Measurements from ENCODE around the gene HID1.
"Not testable (repeated sequence)": the region's sequence is repeated elsewhere in the genome, so short reads cannot be mapped to it uniquely, and the experiment has no call there.

HID1 gene, protein sequence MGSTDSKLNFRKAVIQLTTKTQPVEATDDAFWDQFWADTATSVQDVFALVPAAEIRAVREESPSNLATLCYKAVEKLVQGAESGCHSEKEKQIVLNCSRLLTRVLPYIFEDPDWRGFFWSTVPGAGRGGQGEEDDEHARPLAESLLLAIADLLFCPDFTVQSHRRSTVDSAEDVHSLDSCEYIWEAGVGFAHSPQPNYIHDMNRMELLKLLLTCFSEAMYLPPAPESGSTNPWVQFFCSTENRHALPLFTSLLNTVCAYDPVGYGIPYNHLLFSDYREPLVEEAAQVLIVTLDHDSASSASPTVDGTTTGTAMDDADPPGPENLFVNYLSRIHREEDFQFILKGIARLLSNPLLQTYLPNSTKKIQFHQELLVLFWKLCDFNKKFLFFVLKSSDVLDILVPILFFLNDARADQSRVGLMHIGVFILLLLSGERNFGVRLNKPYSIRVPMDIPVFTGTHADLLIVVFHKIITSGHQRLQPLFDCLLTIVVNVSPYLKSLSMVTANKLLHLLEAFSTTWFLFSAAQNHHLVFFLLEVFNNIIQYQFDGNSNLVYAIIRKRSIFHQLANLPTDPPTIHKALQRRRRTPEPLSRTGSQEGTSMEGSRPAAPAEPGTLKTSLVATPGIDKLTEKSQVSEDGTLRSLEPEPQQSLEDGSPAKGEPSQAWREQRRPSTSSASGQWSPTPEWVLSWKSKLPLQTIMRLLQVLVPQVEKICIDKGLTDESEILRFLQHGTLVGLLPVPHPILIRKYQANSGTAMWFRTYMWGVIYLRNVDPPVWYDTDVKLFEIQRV

DNA sequence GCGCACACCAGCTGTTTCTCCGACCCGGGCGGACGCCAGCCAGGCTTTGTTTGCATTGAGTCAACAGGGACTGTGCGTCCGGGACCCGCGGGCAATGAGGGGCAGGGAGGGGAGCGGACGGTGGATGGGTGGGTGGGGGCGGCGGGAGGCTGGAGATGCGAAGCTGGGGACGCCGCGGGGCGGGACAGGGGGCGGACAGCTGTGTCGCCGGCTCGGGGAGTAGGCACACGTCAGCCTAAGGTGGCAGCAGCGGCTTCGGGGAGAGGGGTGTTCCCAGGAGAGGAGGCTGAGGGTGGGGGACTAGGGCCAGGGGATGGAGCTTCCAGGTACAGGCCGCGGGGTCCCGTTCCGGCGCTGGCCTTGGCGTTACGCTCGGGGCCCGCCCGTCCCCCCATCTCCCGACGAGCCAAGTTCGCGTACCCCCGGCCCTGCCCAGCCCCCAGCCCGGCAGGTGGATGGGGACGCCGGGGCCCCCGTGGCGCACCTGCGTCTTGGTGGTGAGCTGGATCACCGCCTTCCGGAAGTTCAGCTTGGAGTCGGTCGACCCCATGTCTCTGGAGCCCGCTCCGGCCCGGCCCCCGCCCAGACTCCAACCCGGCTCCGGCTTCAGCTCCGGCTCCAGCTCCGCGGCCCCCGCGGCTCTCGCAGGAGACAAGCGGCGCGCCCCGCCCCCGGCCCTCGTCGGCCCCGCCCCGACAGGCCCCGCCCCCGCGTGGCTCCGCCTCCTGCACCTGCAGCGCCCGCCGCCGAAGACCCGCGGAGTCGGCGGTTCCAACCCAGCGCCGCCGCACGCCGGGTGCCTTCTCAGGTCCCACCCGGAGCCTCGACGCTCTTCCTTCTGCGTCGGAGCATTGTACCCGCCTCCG lies at the start of gene HID1:
Gene HID1 (minus strand): TSS at position 653 of the 866 bp plus-strand sequence. CDS start 103 bp downstream, at position 550.
- peak; percentile 75 to 80 (median 76) for DNase-seq (ENCODE audit: low read depth in 3 of 3)

DNA sequence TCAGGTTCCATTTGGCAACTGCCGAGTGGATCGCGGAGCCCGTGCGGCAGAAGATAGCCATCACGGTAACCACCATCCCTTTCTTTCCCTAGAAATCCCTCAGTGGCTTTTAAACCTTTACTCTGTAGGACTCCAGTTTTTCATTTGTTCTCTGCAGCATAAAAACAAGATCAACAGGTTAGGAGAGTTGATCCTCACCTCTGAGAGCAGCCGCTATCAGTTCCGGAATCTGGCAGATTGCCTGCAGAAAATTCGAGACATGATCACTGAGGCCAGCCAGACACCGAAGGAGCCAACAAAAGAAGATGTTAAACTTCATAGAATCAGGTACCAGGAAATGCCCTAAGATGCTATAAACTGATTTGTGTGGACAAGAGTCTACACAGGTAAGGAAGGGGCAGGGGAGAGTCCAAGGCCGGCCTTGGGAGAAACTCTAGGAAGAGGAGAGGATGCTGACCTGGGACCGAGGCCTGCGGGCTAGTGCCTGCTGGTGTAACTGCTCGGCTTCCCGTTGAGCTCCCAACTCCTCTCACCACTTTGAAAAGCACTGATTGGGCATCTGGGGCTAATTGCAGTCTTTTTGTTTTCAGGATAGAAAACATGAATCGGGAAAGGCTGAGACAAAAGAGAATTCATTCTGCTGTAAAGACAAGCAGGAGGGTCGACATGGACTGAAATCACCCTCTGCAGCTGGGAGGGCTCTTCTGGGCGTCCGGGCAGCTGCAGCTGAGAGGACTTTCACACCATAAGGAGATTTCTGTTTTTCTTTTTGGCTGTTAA lies 48.0 kb upstream of the HID1 start:
- DNase-seq (ENCODE audit: low read depth in 3 of 3), result no peak

- DNase-seq (ENCODE audit: low read depth in 3 of 3), result no peak
These were observed 47.2 kb upstream of the HID1 start for GRCh38 chr17:75019710-75020109.

GRCh38 chr17:75019146-75019545 lies 46.6 kb upstream of the HID1 start:
- no peak for DNase-seq (ENCODE audit: low read depth in 3 of 3)

DNA sequence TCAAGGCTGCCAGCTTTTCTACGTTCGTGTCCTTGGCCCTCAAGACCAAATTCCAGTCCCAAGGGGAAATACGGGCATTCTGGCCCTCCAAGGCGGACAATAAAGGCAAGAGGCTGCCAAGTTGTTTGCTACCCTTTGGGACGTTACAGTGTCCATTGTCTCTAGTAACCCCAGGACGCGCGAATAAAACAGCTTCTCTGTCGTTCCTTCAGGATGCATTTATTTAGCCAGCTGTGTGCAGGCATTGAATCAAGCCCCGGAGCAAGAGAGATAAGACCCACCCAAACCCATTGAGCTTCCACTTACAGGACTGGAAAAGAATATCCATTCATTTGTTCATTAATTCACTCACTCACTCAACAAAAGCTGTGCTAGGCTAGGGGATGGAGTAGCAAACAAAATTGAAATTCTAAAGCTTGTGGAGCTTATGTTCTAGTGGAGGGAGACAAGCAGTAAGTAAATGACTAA lies 40.6 kb upstream of the HID1 start:
- no peak for DNase-seq (ENCODE audit: low read depth in 3 of 3)

GRCh38 chr17:75012346-75013091 lies 40.0 kb upstream of the HID1 start, which contains the start of gene MRPL58:
Gene MRPL58 (plus strand): TSS chr17:75012670. CDS start chr17:75012687, 17 bp downstream.
- peak; percentile 63 to 66 (median 65) for DNase-seq (ENCODE audit: low read depth in 3 of 3)

DNA sequence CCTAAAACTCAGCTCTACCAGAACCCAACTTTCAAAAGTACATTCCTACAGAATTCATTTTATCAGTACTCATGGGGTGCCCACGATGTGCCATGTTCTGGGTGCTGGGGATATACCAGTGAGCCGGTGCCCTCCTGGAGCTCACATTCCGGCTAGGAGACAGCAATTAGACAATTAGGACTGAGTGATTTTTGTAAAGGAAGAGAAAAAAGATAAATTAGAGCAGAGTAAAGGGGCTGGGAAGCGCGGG lies 39.5 kb upstream of the HID1 start:
- DNase-seq (ENCODE audit: low read depth in 3 of 3), result no peak

- DNase-seq (ENCODE audit: low read depth in 3 of 3), result no peak
These were observed 39.0 kb upstream of the HID1 start for GRCh38 chr17:75011401-75012095.

- DNase-seq (ENCODE audit: low read depth in 3 of 3), result no peak
These were observed 38.3 kb upstream of the HID1 start for GRCh38 chr17:75010683-75011400.

- no peak for DNase-seq (ENCODE audit: low read depth in 3 of 3)
These were observed 36.7 kb upstream of the HID1 start for GRCh38 chr17:75009139-75009724.

GRCh38 chr17:75008373-75008772 lies 35.8 kb upstream of the HID1 start:
- DNase-seq (ENCODE audit: low read depth in 3 of 3), result no peak

- DNase-seq (ENCODE audit: low read depth in 3 of 3), result no peak
These were observed 34.1 kb upstream of the HID1 start for GRCh38 chr17:75006653-75007052.

- DNase-seq (ENCODE audit: low read depth in 3 of 3), result not testable (repeated sequence)
These were observed 33.5 kb upstream of the HID1 start for GRCh38 chr17:75006084-75006483.

- no peak for DNase-seq (ENCODE audit: low read depth in 3 of 3)
These were observed 32.7 kb upstream of the HID1 start for GRCh38 chr17:75005291-75005690.

GRCh38 chr17:75004371-75004770 lies 31.8 kb upstream of the HID1 start:
- DNase-seq (ENCODE audit: low read depth in 3 of 3), result no peak

GRCh38 chr17:75003957-75004355 lies 31.4 kb upstream of the HID1 start:
- DNase-seq (ENCODE audit: low read depth in 3 of 3), result no peak

- no peak for DNase-seq (ENCODE audit: low read depth in 3 of 3)
These were observed 30.8 kb upstream of the HID1 start for GRCh38 chr17:75003070-75003956.
